NCI-H2107 (cell line): ENCODE measurements around the gene CRNN.

ENCODE experiments used
- DNase-seq: peaks from one replicate; lab custom pipeline; 2025; lab: John Stamatoyannopoulos, UW

CRNN gene

DNA sequence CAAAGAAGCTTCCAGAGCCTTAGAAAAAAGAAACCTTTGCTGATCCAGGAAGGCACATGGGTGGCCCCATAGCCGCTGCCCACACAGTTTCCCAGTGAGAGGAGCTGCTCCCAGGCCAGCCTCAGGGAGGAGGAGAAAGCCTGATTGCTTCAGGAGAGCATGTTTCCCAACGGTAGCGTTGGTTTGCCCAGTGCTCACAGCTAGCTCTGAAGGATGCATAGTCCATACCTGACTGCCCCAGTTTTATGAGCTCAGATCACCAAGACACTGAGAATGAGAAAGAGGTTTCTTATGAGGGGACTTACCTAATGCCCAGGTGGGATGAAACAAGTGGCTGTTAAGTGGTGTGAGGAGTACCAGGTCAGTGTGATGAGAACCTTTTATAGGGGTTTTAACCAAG is at the start of gene CRNN:
Gene CRNN (minus strand): TSS at position 355 of the 400 bp plus-strand sequence. CDS start 2,030 bp downstream, outside the sequence.
- no peak for DNase-seq

DNA sequence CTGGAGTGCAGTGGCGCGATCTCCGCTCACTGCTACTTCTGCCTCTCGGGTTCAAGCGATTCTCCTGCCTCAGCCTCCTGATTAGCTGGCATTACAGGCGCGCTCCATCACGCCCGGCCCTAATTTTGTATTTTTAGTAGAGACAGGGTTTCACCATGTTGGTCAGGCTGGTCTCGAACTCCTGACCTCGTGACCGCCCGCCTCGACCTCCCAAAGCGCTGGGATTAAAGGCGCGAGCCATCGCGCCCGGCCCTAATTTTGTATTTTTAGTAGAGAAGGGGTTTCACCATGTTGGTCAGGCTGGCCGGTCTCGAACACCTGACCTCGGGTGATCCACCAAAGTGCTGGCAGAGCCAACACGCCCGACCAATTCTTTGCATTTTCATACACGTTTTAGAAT is 48.6 kb upstream of the CRNN start:
- no peak for DNase-seq

GRCh38 chr1:152461544-152461943 is 47.5 kb upstream of the CRNN start:
- DNase-seq = peak; percentile 8

- no peak for DNase-seq
Measured at GRCh38 chr1:152460529-152460899, 46.5 kb upstream of the CRNN start.

- DNase-seq = peak; percentile 7
Measured at GRCh38 chr1:152459596-152460528, 45.8 kb upstream of the CRNN start.

DNA sequence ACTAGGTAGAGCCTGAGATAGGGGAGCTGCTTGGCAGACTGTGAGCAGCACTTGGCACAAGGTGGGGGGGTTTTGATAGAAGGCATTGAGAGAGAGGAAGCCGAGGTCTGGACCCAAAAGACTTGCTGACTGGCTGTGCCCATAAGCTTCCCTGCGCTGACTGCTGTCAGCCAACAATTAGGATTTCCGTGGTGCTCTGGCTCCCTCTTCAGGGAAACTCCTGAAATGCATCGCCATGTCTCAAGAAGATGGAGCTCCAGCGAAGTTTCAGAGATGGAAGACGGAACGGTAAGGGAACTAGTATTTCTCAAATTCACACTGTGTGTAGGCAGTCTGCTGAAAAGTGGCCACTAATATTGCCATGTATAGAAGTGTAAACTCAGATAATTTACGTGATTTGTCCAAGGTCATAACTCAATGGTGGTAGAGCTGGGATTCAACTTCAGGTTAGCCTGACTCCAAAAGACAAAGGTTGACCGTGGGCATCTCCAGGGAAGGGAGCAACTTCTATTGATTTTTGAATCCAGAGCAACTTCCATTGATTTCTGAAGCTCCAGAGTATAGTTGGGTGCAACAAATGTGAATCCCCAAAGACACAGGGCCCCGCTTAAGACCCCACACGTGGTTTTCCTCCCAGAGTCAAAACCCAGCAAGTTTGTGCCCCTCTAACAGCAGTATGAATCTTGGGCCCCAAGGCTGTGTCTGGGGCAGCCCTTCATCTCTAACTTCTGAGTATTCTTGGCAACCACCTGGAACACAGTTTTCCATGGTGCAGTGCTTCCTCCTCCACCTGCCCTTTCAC is 44.5 kb upstream of the CRNN start:
- DNase-seq = peak; percentile 45

- DNase-seq = no peak
Measured at GRCh38 chr1:152457561-152457960, 43.5 kb upstream of the CRNN start.

GRCh38 chr1:152457071-152457470 is 43.0 kb upstream of the CRNN start:
- no peak for DNase-seq

- no peak for DNase-seq
Measured at GRCh38 chr1:152451254-152451653, 37.2 kb upstream of the CRNN start.

GRCh38 chr1:152449661-152450060 is 35.6 kb upstream of the CRNN start:
- no peak for DNase-seq

DNA sequence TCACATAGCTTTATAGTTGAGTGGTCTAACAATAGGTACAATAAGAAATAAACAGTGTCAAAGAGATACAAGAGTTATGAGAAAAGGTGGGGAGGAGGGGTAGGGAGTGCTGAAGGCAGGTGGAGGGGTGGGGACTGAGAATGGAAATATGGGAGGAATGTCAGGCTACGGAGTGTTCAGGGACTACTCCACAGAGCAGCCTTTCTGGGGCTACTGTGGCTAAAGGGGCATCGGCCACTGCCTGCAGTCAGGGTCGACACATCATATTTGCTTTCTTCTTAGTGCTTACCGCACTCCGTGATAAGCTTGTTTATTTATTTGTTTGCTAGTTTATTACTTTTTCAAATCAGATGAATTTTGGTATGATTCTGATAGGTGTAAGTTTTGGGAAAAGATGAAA is 34.4 kb upstream of the CRNN start:
- no peak for DNase-seq

- DNase-seq = no peak
Measured at GRCh38 chr1:152448095-152448494, 34.0 kb upstream of the CRNN start.

GRCh38 chr1:152447484-152447883 is 33.4 kb upstream of the CRNN start:
- DNase-seq = no peak

- no peak for DNase-seq
Measured at GRCh38 chr1:152444045-152444444, 30.0 kb upstream of the CRNN start.

DNA sequence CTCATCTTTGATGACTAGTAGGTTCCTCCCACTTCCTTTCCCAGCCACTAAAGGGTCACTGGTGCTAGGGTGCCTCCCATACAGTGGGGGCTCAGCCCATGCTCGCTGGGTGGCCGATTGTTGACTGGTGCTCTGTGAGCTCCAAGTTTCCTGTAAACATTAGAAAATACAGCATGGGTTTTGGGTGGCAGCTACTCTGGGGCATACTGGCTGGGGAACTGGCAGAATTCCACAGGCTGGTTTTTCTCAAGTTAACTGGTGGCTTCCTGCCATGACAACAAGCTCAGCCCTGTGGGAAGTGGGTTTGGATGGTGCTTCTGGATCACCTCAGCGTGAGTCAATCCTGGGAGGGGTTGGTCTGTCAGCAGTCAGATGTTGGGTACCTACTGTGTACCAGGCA is 28.7 kb upstream of the CRNN start:
- DNase-seq = no peak

DNA sequence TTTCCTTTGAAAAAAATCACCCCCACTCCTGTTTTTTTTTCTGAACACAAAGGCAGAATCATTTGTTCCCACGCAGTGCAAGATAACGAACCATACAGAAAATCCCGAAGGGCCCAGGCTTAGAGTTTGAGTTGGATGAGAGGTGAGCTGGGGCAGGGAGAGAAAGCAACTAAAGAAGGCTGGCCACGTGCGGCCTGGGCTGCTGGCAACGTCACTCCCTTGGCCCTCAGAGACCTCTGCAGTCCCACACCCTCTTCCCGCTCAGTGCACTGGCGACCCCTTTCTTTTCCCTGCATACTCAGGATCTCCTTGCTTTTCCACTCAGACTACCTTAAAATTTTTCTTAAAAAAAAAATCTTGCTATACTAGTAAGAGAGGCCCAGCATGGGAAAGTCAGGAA is 28.2 kb upstream of the CRNN start:
- DNase-seq = no peak

DNA sequence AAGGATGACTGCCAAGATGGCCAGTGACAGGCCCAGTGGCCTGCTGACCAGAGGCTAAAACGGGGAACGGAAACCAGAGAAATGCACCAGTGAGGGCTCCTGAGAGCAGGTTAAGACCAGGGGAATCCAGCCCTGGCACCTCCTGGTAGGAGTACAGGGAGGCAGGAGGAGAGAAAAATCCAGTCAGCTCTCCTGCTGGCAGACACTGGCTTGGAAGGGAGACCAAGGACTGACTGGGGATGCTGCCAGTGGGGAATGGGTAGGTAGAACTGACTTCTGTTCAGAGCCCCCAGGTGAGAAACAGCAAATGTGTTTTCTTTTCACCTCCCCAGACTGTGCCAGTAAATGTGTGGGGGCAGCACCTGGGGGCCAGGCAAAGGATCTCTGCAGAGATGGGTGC is 27.7 kb upstream of the CRNN start:
- no peak for DNase-seq

DNA sequence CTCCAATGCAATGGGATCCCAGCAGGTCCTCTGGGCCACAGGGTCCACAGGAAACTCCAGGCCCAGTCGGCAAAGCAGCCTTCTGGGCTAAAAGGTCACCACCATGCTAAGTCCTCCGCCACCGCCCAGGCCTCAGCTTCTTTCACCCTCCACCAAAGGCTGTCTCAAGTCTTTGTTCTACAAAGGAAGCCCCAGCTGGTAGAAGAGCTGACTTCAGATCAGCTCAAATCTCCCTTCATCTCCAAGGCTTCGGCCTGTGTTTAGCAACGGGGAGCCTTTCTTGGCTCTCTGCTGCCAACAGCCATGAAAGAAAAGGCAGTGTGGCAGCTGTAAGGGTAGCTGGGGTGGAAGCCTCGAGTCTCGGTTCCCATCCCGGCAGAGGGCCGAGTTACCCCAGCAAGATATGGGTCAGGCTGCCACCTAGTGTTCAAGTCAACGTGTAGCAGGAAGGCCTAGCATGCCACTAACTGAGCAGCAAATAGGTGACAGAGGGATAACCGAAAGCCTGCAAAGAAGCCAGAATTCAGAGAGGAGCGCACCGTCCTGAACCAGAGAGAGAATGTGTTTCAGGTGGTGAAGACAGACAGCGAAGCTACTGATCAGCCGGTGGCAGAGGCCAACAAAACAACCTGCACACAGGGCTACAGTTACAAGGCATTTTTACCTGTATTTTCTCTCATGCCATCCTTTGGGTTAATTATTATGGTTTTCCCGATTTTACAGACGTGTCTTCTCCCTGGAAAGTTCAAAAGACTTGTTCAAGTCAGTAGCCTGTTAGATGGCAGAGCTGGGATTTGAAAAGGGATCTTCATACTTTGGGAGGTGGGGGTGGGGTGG is 26.8 kb upstream of the CRNN start:
- DNase-seq = peak; percentile 47

- DNase-seq = no peak
Measured at GRCh38 chr1:152436593-152437496, 22.8 kb upstream of the CRNN start.

DNA sequence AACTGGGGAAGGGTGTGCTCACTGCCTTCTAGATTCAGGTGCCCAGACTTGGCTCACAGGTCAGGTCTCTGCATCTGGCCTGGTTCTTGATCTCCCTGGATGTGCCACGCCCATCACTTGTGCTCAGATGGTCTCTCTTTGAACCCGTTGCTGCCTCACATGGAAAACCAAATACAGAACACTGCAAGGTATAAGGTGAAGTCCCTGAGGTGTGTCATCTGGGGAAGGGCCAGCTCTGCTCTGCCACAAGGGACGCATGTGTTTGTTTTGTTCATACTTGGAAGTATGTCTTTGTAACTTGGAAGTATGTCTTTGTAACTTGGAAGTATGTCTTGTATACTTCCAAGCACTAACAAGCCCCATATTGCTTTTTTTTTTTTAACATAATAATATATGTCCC is 13.4 kb upstream of the CRNN start:
- no peak for DNase-seq

- DNase-seq = no peak
Measured at GRCh38 chr1:152426731-152427130, 12.7 kb upstream of the CRNN start.
